Loucy (cell line): Measurements from ENCODE around the gene MYL2.

Experiments
- H2AFZ ChIP-seq: fragments of 200-600 bp; sonication (generic); 2 replicates; pipeline ENCODE4 v1.6.0; 2016; ENCODE audit warnings: antibody characterized with exemption, mild to moderate bottlenecking, low read length, moderate library complexity
- H3F3A ChIP-seq: fragments of 200-600 bp; 2 replicates; pipeline ENCODE4 v1.6.0; 2016; ENCODE audit warnings: antibody characterized with exemption, low read depth, mild to moderate bottlenecking
- H3K27me3 ChIP-seq: fragments of 200-600 bp; sonication (generic); 2 replicates; pipeline ENCODE4 v1.6.1; 2014; ENCODE audit warnings: low read length, mild to moderate bottlenecking; ENCODE audit not compliant: insufficient read depth, poor library complexity, severe bottlenecking
- H3K36me3 ChIP-seq: fragments of 200-600 bp; sonication (generic); 2 replicates; pipeline ENCODE4 v1.6.1; 2016; ENCODE audit warnings: low read length; ENCODE audit not compliant: insufficient read depth
- H3K4me1 ChIP-seq: fragments of 200-600 bp; sonication (generic); 2 replicates; pipeline ENCODE4 v1.5.1; 2014; ENCODE audit warnings: low read length, mild to moderate bottlenecking; ENCODE audit not compliant: insufficient read depth, poor library complexity, severe bottlenecking
- H3K4me2 ChIP-seq: fragments of 200-600 bp; sonication (generic); 2 replicates; pipeline ENCODE4 v1.6.0; 2014; ENCODE audit warnings: antibody characterized with exemption, low read length, low read depth, mild to moderate bottlenecking; ENCODE audit not compliant: poor library complexity, severe bottlenecking
- H3K4me3 ChIP-seq: fragments of 200-600 bp; sonication (generic); 2 replicates; pipeline ENCODE4 v1.5.1; 2014; ENCODE audit warnings: low read length, mild to moderate bottlenecking, mixed read lengths; ENCODE audit not compliant: poor library complexity, severe bottlenecking
- H3K79me2 ChIP-seq: fragments of 200-600 bp; sonication (generic); 2 replicates; pipeline ENCODE4 v1.6.1; 2014; ENCODE audit warnings: low read length; ENCODE audit not compliant: insufficient read depth
- H3K9ac ChIP-seq: fragments of 200-600 bp; sonication (generic); 2 replicates; pipeline ENCODE4 v1.6.0; 2014; ENCODE audit warnings: mild to moderate bottlenecking, low read depth, low read length, moderate library complexity; ENCODE audit not compliant: poor library complexity, severe bottlenecking
- H3K9me2 ChIP-seq: fragments of 200-600 bp; sonication (generic); replicated peaks from 2 replicates; pipeline ENCODE4 v1.6.1; 2016; ENCODE audit warnings: low read depth, low read length, mixed read lengths
- H3K9me3 ChIP-seq: fragments of 200-600 bp; sonication (generic); 2 replicates; pipeline ENCODE4 v1.6.1; 2014; ENCODE audit warnings: mild to moderate bottlenecking, antibody characterized with exemption, low read length, low read depth; ENCODE audit not compliant: insufficient read depth
- H4K20me1 ChIP-seq: fragments of 200-600 bp; sonication (generic); 2 replicates; pipeline ENCODE4 v1.6.0; 2014; ENCODE audit warnings: antibody characterized with exemption, low read length, mild to moderate bottlenecking; ENCODE audit not compliant: insufficient read depth, poor library complexity, severe bottlenecking
- CTCF ChIP-seq: fragments of 200-600 bp; sonication (generic); conservative IDR thresholded peaks from 2 replicates; pipeline ENCODE4 v1.5.1; 2014; ENCODE audit warnings: mild to moderate bottlenecking, antibody characterized with exemption, low read length
- EZH2phosphoT487 ChIP-seq: fragments of 200-600 bp; IDR thresholded peaks from 2 replicates; pipeline ENCODE4 v1.6.1; 2018; ENCODE audit warnings: antibody characterized with exemption, mild to moderate bottlenecking, moderate library complexity, borderline replicate concordance

MYL2 gene

GRCh38 chr12:110865521-110865920, 54.9 kb downstream of the MYL2 start:
- Histone ChIP-seq H3K4me2 (no peak overlapping the region), H3K36me3 (no peaks in the 10 kb centered on the region), H3K9ac (no peak overlapping the region), H3K9me3 (no peaks in the 10 kb centered on the region), H3F3A (no peaks in the 10 kb centered on the region), H3K4me3 (no peak overlapping the region), H4K20me1 (no peaks in the 10 kb centered on the region), H3K27me3 (no peaks in the 10 kb centered on the region), H3K9me2 (no peaks in the 10 kb centered on the region), H3K4me1 (peaks cover 8% of the 10 kb centered on the region), H3K79me2 (no peaks in the 10 kb centered on the region), H2AFZ (no peak overlapping the region)
- no peak for TF ChIP-seq EZH2phosphoT487
- TF ChIP-seq CTCF: no peak

- Histone ChIP-seq H4K20me1 (no peaks in the 10 kb centered on the region), H3K27me3 (no peaks in the 10 kb centered on the region), H3F3A (no peaks in the 10 kb centered on the region), H3K79me2 (no peaks in the 10 kb centered on the region), H2AFZ (no peak overlapping the region), H3K4me1 (peaks cover 8% of the 10 kb centered on the region), H3K9me2 (no peaks in the 10 kb centered on the region), H3K4me2 (no peak overlapping the region), H3K4me3 (no peak overlapping the region), H3K9ac (no peak overlapping the region), H3K36me3 (no peaks in the 10 kb centered on the region), H3K9me3 (no peaks in the 10 kb centered on the region)
- TF ChIP-seq CTCF (no peak), EZH2phosphoT487 (no peak)
Measured at GRCh38 chr12:110863161-110863560, 57.2 kb downstream of the MYL2 start.

DNA sequence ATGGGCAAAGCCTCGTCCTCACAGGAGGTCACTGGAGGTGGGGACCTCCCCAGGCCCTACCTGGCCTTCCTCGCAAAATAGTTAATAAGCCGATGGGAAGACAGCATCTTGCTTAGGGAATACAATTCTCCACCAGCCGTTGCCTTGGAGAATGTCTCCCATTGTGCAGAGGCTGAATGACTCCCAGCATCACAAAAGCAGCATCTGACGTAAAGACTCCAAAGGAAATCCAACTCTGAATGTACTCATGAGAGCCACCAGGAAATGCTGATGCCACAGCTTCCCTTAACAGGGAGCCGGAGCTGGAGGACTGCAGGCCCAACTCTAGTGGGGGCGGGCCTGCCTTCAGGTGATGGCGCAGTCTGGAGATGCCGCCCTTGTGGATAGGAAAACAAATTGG, 58.0 kb downstream of the MYL2 start:
- Histone ChIP-seq H3K9me2 (no peaks in the 10 kb centered on the region), H3F3A (no peaks in the 10 kb centered on the region), H3K79me2 (no peaks in the 10 kb centered on the region), H4K20me1 (no peaks in the 10 kb centered on the region), H3K9me3 (no peaks in the 10 kb centered on the region), H3K4me2 (no peak overlapping the region), H3K4me3 (no peak overlapping the region), H3K4me1 (peaks cover 8% of the 10 kb centered on the region), H3K36me3 (no peaks in the 10 kb centered on the region), H3K9ac (no peak overlapping the region), H2AFZ (no peak overlapping the region), H3K27me3 (no peaks in the 10 kb centered on the region)
- no peak for TF ChIP-seq CTCF
- TF ChIP-seq EZH2phosphoT487: no peak
